ENCODE measurements around the gene OAS1. TPM values are rescaled to one million over a fixed set of nuclear protein-coding genes. Genes with fewer than 3 reads are reported as not detected.

Gene OAS1
- polyA plus RNA-seq, 1 experiment = 0.19 TPM

GRCh38 chr12:112876506-112876905, 30.3 kb upstream of the OAS1 start:
- no peak for DNase-seq (ENCODE audit: low read depth, low spot score)
- Histone ChIP-seq H3K27me3 (ENCODE audit: control insufficient read depth, insufficient read depth, low read length) (peaks cover 3% of the 10 kb centered on the region), H3K27ac (ENCODE audit: low read depth, low read length) (no peak overlapping the region), H3K4me3 (ENCODE audit: low read depth, low read length) (no peak overlapping the region), H3K9me3 (ENCODE audit: control insufficient read depth, insufficient read depth, low read length) (no peaks in the 10 kb centered on the region)
- POLR2A ChIA-PET = no interaction called here
- TF ChIP-seq CTCF (IDR thresholded peaks at IDR 0.05; ENCODE audit: low read depth, low read length) = no peak
- CTCF ChIA-PET = no interaction called here

GRCh38 chr12:112877006-112877405, 29.8 kb upstream of the OAS1 start:
- Histone ChIP-seq H3K27ac (ENCODE audit: low read depth, low read length) (no peak overlapping the region), H3K4me3 (ENCODE audit: low read depth, low read length) (no peak overlapping the region), H3K27me3 (ENCODE audit: control insufficient read depth, insufficient read depth, low read length) (peaks cover 3% of the 10 kb centered on the region), H3K9me3 (ENCODE audit: control insufficient read depth, insufficient read depth, low read length) (no peaks in the 10 kb centered on the region)
- POLR2A ChIA-PET = no interaction called here
- DNase-seq (ENCODE audit: low read depth, low spot score) = no peak
- TF ChIP-seq CTCF (IDR thresholded peaks at IDR 0.05; ENCODE audit: low read depth, low read length) = no peak
- CTCF ChIA-PET = no interaction called here

- TF ChIP-seq CTCF (IDR thresholded peaks at IDR 0.05; ENCODE audit: low read depth, low read length) = no peak
- CTCF ChIA-PET = no interaction called here
- POLR2A ChIA-PET = no interaction called here
These were observed 28.3 kb upstream of the OAS1 start for GRCh38 chr12:112878488-112878887.

GRCh38 chr12:112879191-112879705, 27.5 kb upstream of the OAS1 start:
- POLR2A ChIA-PET = no interaction called here
- Histone ChIP-seq H3K27me3 (ENCODE audit: control insufficient read depth, insufficient read depth, low read length) (peaks cover 3% of the 10 kb centered on the region), H3K4me3 (ENCODE audit: low read depth, low read length) (no peak overlapping the region), H3K9me3 (ENCODE audit: control insufficient read depth, insufficient read depth, low read length) (no peaks in the 10 kb centered on the region), H3K27ac (ENCODE audit: low read depth, low read length) (no peak overlapping the region)
- CTCF ChIA-PET = no interaction called here
- TF ChIP-seq CTCF (IDR thresholded peaks at IDR 0.05; ENCODE audit: low read depth, low read length) = no peak
- DNase-seq (ENCODE audit: low read depth, low spot score) = no peak

More at GRCh38 chr12:112878488-112878887, 28.3 kb upstream of the OAS1 start:
- DNase-seq (ENCODE audit: low read depth, low spot score) = no peak
- peaks cover 3% of the 10 kb centered on the region for H3K27me3 ChIP-seq (ENCODE audit: control insufficient read depth, insufficient read depth, low read length)
- H3K9me3 ChIP-seq (ENCODE audit: control insufficient read depth, insufficient read depth, low read length) = no peaks in the 10 kb centered on the region
- no peak overlapping the region for H3K27ac ChIP-seq (ENCODE audit: low read depth, low read length)
- H3K4me3 ChIP-seq (ENCODE audit: low read depth, low read length) = no peak overlapping the region

- no peaks in the 10 kb centered on the region for H3K9me3 ChIP-seq (ENCODE audit: control insufficient read depth, insufficient read depth, low read length)
- no peak for DNase-seq (ENCODE audit: low read depth, low spot score)
- H3K4me3 ChIP-seq (ENCODE audit: low read depth, low read length) = no peak overlapping the region
- POLR2A ChIA-PET = no interaction called here
- TF ChIP-seq CTCF (IDR thresholded peaks at IDR 0.05; ENCODE audit: low read depth, low read length) = no peak
- peaks cover 3% of the 10 kb centered on the region for H3K27me3 ChIP-seq (ENCODE audit: control insufficient read depth, insufficient read depth, low read length)
- no peak overlapping the region for H3K27ac ChIP-seq (ENCODE audit: low read depth, low read length)
- CTCF ChIA-PET = no interaction called here
These were observed 25.2 kb upstream of the OAS1 start for GRCh38 chr12:112881602-112882001.

All from AG04450 (cell line).